SK-N-SH treated with all-trans-retinoic acid at 6 μM for 48 hours (cell line): Measurements from ENCODE around the gene OR7G1.

ENCODE experiments used
- RARB ChIP-seq: fragments of 250-450 bp; sonication (Bioruptor Pico); IDR thresholded peaks from 2 replicates; pipeline ENCODE4 v1.8.0; 2021; ENCODE audit warnings: mild to moderate bottlenecking, moderate library complexity
- ZC3H10 ChIP-seq: fragments of 250-450 bp; sonication (Bioruptor Pico); IDR thresholded peaks from 2 replicates; pipeline ENCODE4 v1.5.1; 2021; ENCODE audit warnings: mild to moderate bottlenecking, moderate library complexity
- ZFP3 ChIP-seq: fragments of 250-450 bp; sonication (Bioruptor Pico); IDR thresholded peaks from 2 replicates; pipeline ENCODE4 v1.5.0; 2020; ENCODE audit warnings: mild to moderate bottlenecking, moderate library complexity
- ZFP30 ChIP-seq: fragments of 450-650 bp; formaldehyde crosslinking; IDR thresholded peaks from 2 replicates; pipeline ENCODE4 v1.5.0; 2022; ENCODE audit warnings: mild to moderate bottlenecking, moderate library complexity
- ZNF565 ChIP-seq: fragments of 450-650 bp; formaldehyde crosslinking; conservative IDR thresholded peaks from 2 replicates; pipeline ENCODE4 v1.5.0; 2020; ENCODE audit warnings: low read depth, mild to moderate bottlenecking, moderate library complexity
- TF ChIP-seq, protein P1 (sequence below): fragments of 250-450 bp; sonication (Bioruptor Pico); IDR thresholded peaks from 2 replicates; pipeline ENCODE4 v1.8.0; 2020; ENCODE audit warnings: mild to moderate bottlenecking, moderate library complexity, borderline replicate concordance

DNA sequence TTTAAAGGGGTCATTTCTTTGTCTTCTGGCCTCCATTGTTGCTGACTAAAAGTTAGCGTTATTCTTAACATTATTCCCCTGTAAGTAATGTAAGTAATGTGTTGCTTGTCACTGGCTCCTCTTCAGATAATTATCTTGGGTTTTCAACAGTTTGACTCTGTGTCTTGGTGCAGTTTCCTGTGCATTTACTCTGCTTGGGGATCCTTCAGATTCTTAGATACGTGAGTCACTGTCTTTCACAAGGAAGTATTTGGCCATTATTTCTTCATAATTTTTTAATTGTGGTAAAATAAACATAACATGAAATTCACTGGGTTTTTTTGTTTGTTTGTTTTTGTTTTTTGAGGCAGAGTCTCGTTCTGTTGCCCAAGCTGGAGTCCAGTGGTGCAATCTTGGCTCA, 49.7 kb upstream of the OR7G1 start:
- TF ChIP-seq RARB (CRISPR knock-in tag) (no peak), ZNF565 (no peak), ZFP30 (no peak), ZFP3 (CRISPR knock-in tag) (no peak), ZC3H10 (CRISPR knock-in tag) (no peak)
- TF ChIP-seq, protein P1, sequence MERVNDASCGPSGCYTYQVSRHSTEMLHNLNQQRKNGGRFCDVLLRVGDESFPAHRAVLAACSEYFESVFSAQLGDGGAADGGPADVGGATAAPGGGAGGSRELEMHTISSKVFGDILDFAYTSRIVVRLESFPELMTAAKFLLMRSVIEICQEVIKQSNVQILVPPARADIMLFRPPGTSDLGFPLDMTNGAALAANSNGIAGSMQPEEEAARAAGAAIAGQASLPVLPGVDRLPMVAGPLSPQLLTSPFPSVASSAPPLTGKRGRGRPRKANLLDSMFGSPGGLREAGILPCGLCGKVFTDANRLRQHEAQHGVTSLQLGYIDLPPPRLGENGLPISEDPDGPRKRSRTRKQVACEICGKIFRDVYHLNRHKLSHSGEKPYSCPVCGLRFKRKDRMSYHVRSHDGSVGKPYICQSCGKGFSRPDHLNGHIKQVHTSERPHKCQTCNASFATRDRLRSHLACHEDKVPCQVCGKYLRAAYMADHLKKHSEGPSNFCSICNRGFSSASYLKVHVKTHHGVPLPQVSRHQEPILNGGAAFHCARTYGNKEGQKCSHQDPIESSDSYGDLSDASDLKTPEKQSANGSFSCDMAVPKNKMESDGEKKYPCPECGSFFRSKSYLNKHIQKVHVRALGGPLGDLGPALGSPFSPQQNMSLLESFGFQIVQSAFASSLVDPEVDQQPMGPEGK (CRISPR knock-in tag), result no peak
